Measurements from ENCODE around the gene SLC22A15. TPM values are rescaled to one million over a fixed set of nuclear protein-coding genes. Genes with fewer than 3 reads are reported as not detected.
"Not testable (repeated sequence)": the region's sequence is repeated elsewhere in the genome, so short reads cannot be mapped to it uniquely, and the experiment has no call there.

The SLC22A15 gene
- total RNA-seq (2014; rRNA removed; shearing (Covaris generic)): not detected in 2 replicates

GRCh38 chr1:115976062-115976920, at the start of gene SLC22A15:
Gene SLC22A15 (plus strand): TSS chr1:115976513. CDS start chr1:115976628, 115 bp downstream.
- no peaks in the 10 kb centered on the region for H3K36me3 ChIP-seq
- no peak within 1 kb of the TSS for H3K4me3 ChIP-seq
- H3K27me3 ChIP-seq: no peaks in the 10 kb centered on the region
- DNase-seq: no peak
- H3K4me1 ChIP-seq: no peaks in the 10 kb centered on the region
- H3K9me3 ChIP-seq (replicated peaks): no peaks in the 10 kb centered on the region
- H3K27ac ChIP-seq: no peak within 1 kb of the TSS

- Histone ChIP-seq H3K36me3 (no peaks in the 10 kb centered on the region), H3K27ac (no peak overlapping the region), H3K4me3 (no peak overlapping the region), H3K4me1 (no peaks in the 10 kb centered on the region), H3K27me3 (no peaks in the 10 kb centered on the region), H3K9me3 (replicated peaks) (no peaks in the 10 kb centered on the region)
- no peak for DNase-seq
Measured at GRCh38 chr1:115927971-115928370, 48.3 kb upstream of the SLC22A15 start.

GRCh38 chr1:115929881-115930280, 46.4 kb upstream of the SLC22A15 start:
- Histone ChIP-seq H3K4me3 (no peak overlapping the region), H3K9me3 (replicated peaks) (no peaks in the 10 kb centered on the region), H3K27ac (no peak overlapping the region), H3K27me3 (no peaks in the 10 kb centered on the region), H3K36me3 (no peaks in the 10 kb centered on the region), H3K4me1 (no peaks in the 10 kb centered on the region)
- DNase-seq: no peak

GRCh38 chr1:115933625-115934024, 42.7 kb upstream of the SLC22A15 start:
- no peaks in the 10 kb centered on the region for H3K9me3 ChIP-seq (replicated peaks)
- H3K27me3 ChIP-seq: 0 out of 2 replicates have a peak, but pooled peaks cover 4% of the 10 kb centered on the region
- H3K4me1 ChIP-seq: no peaks in the 10 kb centered on the region
- no peak for DNase-seq
- H3K36me3 ChIP-seq: no peaks in the 10 kb centered on the region
- H3K27ac ChIP-seq: no peak overlapping the region
- H3K4me3 ChIP-seq: no peak overlapping the region

GRCh38 chr1:115939455-115939854, 36.9 kb upstream of the SLC22A15 start:
- no peak overlapping the region for H3K27ac ChIP-seq
- H3K36me3 ChIP-seq: no peaks in the 10 kb centered on the region
- 0 out of 2 replicates have a peak, but pooled peaks cover 4% of the 10 kb centered on the region for H3K27me3 ChIP-seq
- DNase-seq: no peak
- H3K9me3 ChIP-seq (replicated peaks): no peaks in the 10 kb centered on the region
- H3K4me1 ChIP-seq: no peaks in the 10 kb centered on the region
- H3K4me3 ChIP-seq: no peak overlapping the region

GRCh38 chr1:115946116-115946515, 30.2 kb upstream of the SLC22A15 start:
- Histone ChIP-seq H3K36me3 (no peaks in the 10 kb centered on the region), H3K27ac (no peak overlapping the region), H3K4me1 (no peaks in the 10 kb centered on the region), H3K27me3 (no peaks in the 10 kb centered on the region), H3K4me3 (no peak overlapping the region), H3K9me3 (replicated peaks) (no peaks in the 10 kb centered on the region)
- no peak for DNase-seq

- H3K27ac ChIP-seq: no peak overlapping the region
- no peak for DNase-seq
- H3K4me3 ChIP-seq: no peak overlapping the region
- H3K36me3 ChIP-seq: no peaks in the 10 kb centered on the region
- H3K27me3 ChIP-seq: no peaks in the 10 kb centered on the region
- H3K4me1 ChIP-seq: no peaks in the 10 kb centered on the region
- H3K9me3 ChIP-seq (replicated peaks): no peaks in the 10 kb centered on the region
Measured at GRCh38 chr1:115949156-115949555, 27.2 kb upstream of the SLC22A15 start.

GRCh38 chr1:115951560-115951959, 24.8 kb upstream of the SLC22A15 start:
- Histone ChIP-seq H3K4me3 (no peak overlapping the region), H3K27me3 (no peaks in the 10 kb centered on the region), H3K9me3 (replicated peaks) (no peaks in the 10 kb centered on the region), H3K36me3 (no peaks in the 10 kb centered on the region), H3K4me1 (no peaks in the 10 kb centered on the region), H3K27ac (no peak overlapping the region)
- no peak for DNase-seq

GRCh38 chr1:115952547-115952946, 23.8 kb upstream of the SLC22A15 start:
- Histone ChIP-seq H3K27ac (no peak overlapping the region), H3K27me3 (no peaks in the 10 kb centered on the region), H3K4me1 (no peaks in the 10 kb centered on the region), H3K36me3 (no peaks in the 10 kb centered on the region), H3K9me3 (replicated peaks) (no peaks in the 10 kb centered on the region), H3K4me3 (no peak overlapping the region)
- DNase-seq: no peak

GRCh38 chr1:115953180-115953579, 23.1 kb upstream of the SLC22A15 start:
- Histone ChIP-seq H3K27me3 (no peaks in the 10 kb centered on the region), H3K4me3 (no peak overlapping the region), H3K9me3 (replicated peaks) (no peaks in the 10 kb centered on the region), H3K36me3 (no peaks in the 10 kb centered on the region), H3K27ac (no peak overlapping the region), H3K4me1 (no peaks in the 10 kb centered on the region)
- DNase-seq: no peak

- H3K36me3 ChIP-seq: no peaks in the 10 kb centered on the region
- H3K4me3 ChIP-seq: no peak overlapping the region
- H3K27me3 ChIP-seq: no peaks in the 10 kb centered on the region
- DNase-seq: no peak
- no peak overlapping the region for H3K27ac ChIP-seq
- H3K9me3 ChIP-seq (replicated peaks): no peaks in the 10 kb centered on the region
- H3K4me1 ChIP-seq: no peaks in the 10 kb centered on the region
Measured at GRCh38 chr1:115954684-115955083, 21.6 kb upstream of the SLC22A15 start.

GRCh38 chr1:115955228-115955627, 21.1 kb upstream of the SLC22A15 start:
- H3K9me3 ChIP-seq (replicated peaks): no peaks in the 10 kb centered on the region
- no peak overlapping the region for H3K27ac ChIP-seq
- H3K4me1 ChIP-seq: no peaks in the 10 kb centered on the region
- DNase-seq: no peak
- H3K36me3 ChIP-seq: no peaks in the 10 kb centered on the region
- H3K27me3 ChIP-seq: no peaks in the 10 kb centered on the region
- no peak overlapping the region for H3K4me3 ChIP-seq

GRCh38 chr1:115958866-115959265, 17.4 kb upstream of the SLC22A15 start:
- no peaks in the 10 kb centered on the region for H3K9me3 ChIP-seq (replicated peaks)
- DNase-seq: no peak
- no peaks in the 10 kb centered on the region for H3K36me3 ChIP-seq
- no peak overlapping the region for H3K4me3 ChIP-seq
- H3K4me1 ChIP-seq: no peaks in the 10 kb centered on the region
- H3K27me3 ChIP-seq: no peaks in the 10 kb centered on the region
- no peak overlapping the region for H3K27ac ChIP-seq

- H3K9me3 ChIP-seq (replicated peaks): no peaks in the 10 kb centered on the region
- no peaks in the 10 kb centered on the region for H3K4me1 ChIP-seq
- H3K4me3 ChIP-seq: no peak overlapping the region
- H3K27ac ChIP-seq: no peak overlapping the region
- no peak for DNase-seq
- no peaks in the 10 kb centered on the region for H3K36me3 ChIP-seq
- H3K27me3 ChIP-seq: peaks cover 10% of the 10 kb centered on the region; the same call in 1 of the 2 replicates
Measured at GRCh38 chr1:115969509-115969908, 6.8 kb upstream of the SLC22A15 start.

GRCh38 chr1:115971778-115972177, 4.5 kb upstream of the SLC22A15 start:
- not testable (repeated sequence) for H3K27me3 ChIP-seq; DNase-seq; H3K36me3 ChIP-seq; H3K9me3 ChIP-seq (replicated peaks); H3K27ac ChIP-seq; H3K4me3 ChIP-seq; H3K4me1 ChIP-seq

GRCh38 chr1:115973154-115973553, 3.2 kb upstream of the SLC22A15 start:
- Histone ChIP-seq H3K9me3 (replicated peaks) (no peaks in the 10 kb centered on the region), H3K36me3 (no peaks in the 10 kb centered on the region), H3K27ac (no peak overlapping the region), H3K27me3 (peaks cover 8% of the 10 kb centered on the region; the same call in 1 of the 2 replicates), H3K4me3 (no peak overlapping the region), H3K4me1 (no peaks in the 10 kb centered on the region)
- DNase-seq: no peak
